NCI-H146 treated with DMSO at 0.1 percent for 48 hours (cell line): Measurements from ENCODE around the gene EYA4.

Source experiments
- DNase-seq: peaks from one replicate; lab custom pipeline; 2025; ENCODE audit not compliant: unreplicated experiment; lab: John Stamatoyannopoulos, UW

Gene EYA4

GRCh38 chr6:133288662-133289061 is 47.5 kb downstream of the EYA4 start:
- no peak for DNase-seq

GRCh38 chr6:133289733-133290306 is 48.7 kb downstream of the EYA4 start:
- no peak for DNase-seq

GRCh38 chr6:133290930-133291329 is 49.8 kb downstream of the EYA4 start:
- no peak for DNase-seq

- DNase-seq, result no peak
Observed at GRCh38 chr6:133291671-133292070, 50.5 kb downstream of the EYA4 start.

GRCh38 chr6:133297657-133298056 is 56.5 kb downstream of the EYA4 start:
- no peak for DNase-seq

GRCh38 chr6:133298335-133298734 is 57.2 kb downstream of the EYA4 start:
- DNase-seq, result no peak

- DNase-seq, result no peak
Observed at GRCh38 chr6:133298801-133299200, 57.6 kb downstream of the EYA4 start.

- no peak for DNase-seq
Observed at GRCh38 chr6:133300896-133301295, 59.7 kb downstream of the EYA4 start.

- DNase-seq, result no peak
Observed at GRCh38 chr6:133301835-133302234, 60.7 kb downstream of the EYA4 start.

GRCh38 chr6:133306931-133307330 is 65.8 kb downstream of the EYA4 start:
- no peak for DNase-seq

GRCh38 chr6:133309579-133309978 is 68.4 kb downstream of the EYA4 start:
- DNase-seq, result no peak

GRCh38 chr6:133312006-133312405 is 70.8 kb downstream of the EYA4 start:
- DNase-seq, result no peak

GRCh38 chr6:133313068-133313467 is 71.9 kb downstream of the EYA4 start:
- no peak for DNase-seq

GRCh38 chr6:133314947-133315346 is 73.8 kb downstream of the EYA4 start:
- no peak for DNase-seq

- DNase-seq, result no peak
Observed at GRCh38 chr6:133315811-133316210, 74.7 kb downstream of the EYA4 start.

GRCh38 chr6:133317704-133318103 is 76.5 kb downstream of the EYA4 start:
- no peak for DNase-seq

- DNase-seq, result no peak
Observed at GRCh38 chr6:133326584-133326983, 85.4 kb downstream of the EYA4 start.

- DNase-seq, result no peak
Observed at GRCh38 chr6:133333852-133334251, 92.7 kb downstream of the EYA4 start.

- no peak for DNase-seq
Observed at GRCh38 chr6:133337308-133337707, 96.2 kb downstream of the EYA4 start.

- DNase-seq, result no peak
Observed at GRCh38 chr6:133339543-133340384, 98.6 kb downstream of the EYA4 start.

- no peak for DNase-seq
Observed at GRCh38 chr6:133340557-133340956, 99.4 kb downstream of the EYA4 start.

- DNase-seq, result peak; percentile 81
Observed at GRCh38 chr6:133341607-133342158, 100.5 kb downstream of the EYA4 start.
